ENCODE results near the gene ADIRF. TPM values are rescaled to one million over a fixed set of nuclear protein-coding genes. Genes with fewer than 3 reads are reported as not detected.
"Not testable (repeated sequence)": the region's sequence is repeated elsewhere in the genome, so short reads cannot be mapped to it uniquely, and the experiment has no call there.

The ADIRF gene
- total RNA-seq, 2 experiments from 2014 or later: not detected

DNA sequence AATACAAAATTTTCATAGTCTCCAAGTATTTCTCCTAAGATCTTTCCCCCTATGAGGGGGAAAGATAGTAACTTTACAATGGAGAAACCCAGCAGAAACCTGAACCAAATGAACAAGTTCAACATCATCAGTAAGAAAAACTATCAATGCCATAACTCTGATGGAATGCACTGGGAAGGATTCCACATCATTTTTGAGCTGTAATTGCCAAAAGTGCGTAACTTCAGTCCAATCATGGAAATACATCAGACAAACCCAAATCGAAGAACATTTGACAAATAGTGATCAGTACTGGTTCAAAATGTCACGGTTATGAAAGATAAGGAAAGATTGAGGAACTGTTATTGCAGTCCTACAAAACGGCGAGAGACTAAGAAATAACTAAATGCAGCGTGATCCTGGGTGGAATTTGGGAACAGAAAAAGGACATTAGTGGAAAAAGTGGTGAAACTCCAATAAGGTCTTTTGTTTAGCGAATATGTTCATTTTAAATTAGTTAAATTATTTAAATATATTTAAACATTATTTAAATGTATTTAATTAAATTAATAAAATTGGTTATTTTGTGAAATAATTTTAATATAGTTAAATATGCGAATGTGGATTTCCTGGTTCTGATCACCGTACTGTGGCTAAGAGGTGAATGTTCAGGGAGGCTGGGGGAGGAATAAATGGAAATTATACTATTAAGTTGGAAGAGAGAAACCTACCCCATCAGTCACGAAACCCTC lies 46.9 kb downstream of the ADIRF start:
- H3K27ac ChIP-seq (ENCODE audit: low read depth, low read length, poor library complexity, severe bottlenecking); CTCF ChIA-PET (ENCODE audit: unreplicated experiment); POLR2A ChIA-PET; H2AFZ ChIP-seq (ENCODE audit: low read length); H3K4me3 ChIP-seq (ENCODE audit: low read depth, low read length, poor library complexity, severe bottlenecking); BruUV-seq (replicated peaks); H4K20me1 ChIP-seq (ENCODE audit: insufficient read depth, low read length); intact Hi-C loops (cut with micrococcal nuclease; ENCODE audit: unreplicated experiment); H3K79me2 ChIP-seq (ENCODE audit: insufficient read depth, low read depth, low read length); DNase-seq (ENCODE audit: low spot score); H3K4me2 ChIP-seq (ENCODE audit: low read length); H3K9me3 ChIP-seq (ENCODE audit: low read length); H3K4me1 ChIP-seq (ENCODE audit: insufficient read depth, low read length, poor library complexity, severe bottlenecking); H3K36me3 ChIP-seq (ENCODE audit: insufficient read depth, low read length); H3K9me2 ChIP-seq (ENCODE audit: insufficient read depth, low read length): not testable (repeated sequence)

- H2AFZ ChIP-seq (ENCODE audit: low read length); H3K36me3 ChIP-seq (ENCODE audit: insufficient read depth, low read length); DNase-seq (ENCODE audit: low spot score); POLR2A ChIA-PET; H3K4me3 ChIP-seq (ENCODE audit: low read depth, low read length, poor library complexity, severe bottlenecking); H4K20me1 ChIP-seq (ENCODE audit: insufficient read depth, low read length); H3K9me2 ChIP-seq (ENCODE audit: insufficient read depth, low read length); H3K4me2 ChIP-seq (ENCODE audit: low read length); H3K27ac ChIP-seq (ENCODE audit: low read depth, low read length, poor library complexity, severe bottlenecking); H3K79me2 ChIP-seq (ENCODE audit: insufficient read depth, low read depth, low read length); CTCF ChIA-PET (ENCODE audit: unreplicated experiment); H3K9me3 ChIP-seq (ENCODE audit: low read length); intact Hi-C loops (cut with micrococcal nuclease; ENCODE audit: unreplicated experiment); H3K4me1 ChIP-seq (ENCODE audit: insufficient read depth, low read length, poor library complexity, severe bottlenecking); BruUV-seq (replicated peaks): not testable (repeated sequence)
Measured at GRCh38 chr10:87018127-87018526, 49.8 kb downstream of the ADIRF start.

GRCh38 chr10:87019066-87019465 lies 50.8 kb downstream of the ADIRF start:
- POLR2A ChIA-PET: interaction anchor here (0.5 kb wide), 1 partner anchor 23 kb away, joined by 3 read pairs; no protein-coding TSS in a partner anchor
- H2AFZ ChIP-seq (ENCODE audit: low read length); intact Hi-C loops (cut with micrococcal nuclease; ENCODE audit: unreplicated experiment): not testable (repeated sequence)

GRCh38 chr10:87019504-87019903 lies 51.2 kb downstream of the ADIRF start:
- CTCF ChIA-PET (ENCODE audit: unreplicated experiment); POLR2A ChIA-PET; H3K79me2 ChIP-seq (ENCODE audit: insufficient read depth, low read depth, low read length); DNase-seq (ENCODE audit: low spot score); H3K4me1 ChIP-seq (ENCODE audit: insufficient read depth, low read length, poor library complexity, severe bottlenecking); H3K4me2 ChIP-seq (ENCODE audit: low read length); intact Hi-C loops (cut with micrococcal nuclease; ENCODE audit: unreplicated experiment); H3K4me3 ChIP-seq (ENCODE audit: low read depth, low read length, poor library complexity, severe bottlenecking); H3K36me3 ChIP-seq (ENCODE audit: insufficient read depth, low read length); H3K9me2 ChIP-seq (ENCODE audit: insufficient read depth, low read length); H4K20me1 ChIP-seq (ENCODE audit: insufficient read depth, low read length); H3K27ac ChIP-seq (ENCODE audit: low read depth, low read length, poor library complexity, severe bottlenecking); BruUV-seq (replicated peaks); H3K9me3 ChIP-seq (ENCODE audit: low read length); H2AFZ ChIP-seq (ENCODE audit: low read length): not testable (repeated sequence)

More at GRCh38 chr10:87019066-87019465, 50.8 kb downstream of the ADIRF start:
- H3K27ac ChIP-seq (ENCODE audit: low read depth, low read length, poor library complexity, severe bottlenecking); CTCF ChIA-PET (ENCODE audit: unreplicated experiment); H3K9me2 ChIP-seq (ENCODE audit: insufficient read depth, low read length); H3K36me3 ChIP-seq (ENCODE audit: insufficient read depth, low read length); H4K20me1 ChIP-seq (ENCODE audit: insufficient read depth, low read length); DNase-seq (ENCODE audit: low spot score); BruUV-seq (replicated peaks); H3K79me2 ChIP-seq (ENCODE audit: insufficient read depth, low read depth, low read length); H3K4me3 ChIP-seq (ENCODE audit: low read depth, low read length, poor library complexity, severe bottlenecking); H3K9me3 ChIP-seq (ENCODE audit: low read length); H3K4me2 ChIP-seq (ENCODE audit: low read length); H3K4me1 ChIP-seq (ENCODE audit: insufficient read depth, low read length, poor library complexity, severe bottlenecking): not testable (repeated sequence)

DNA sequence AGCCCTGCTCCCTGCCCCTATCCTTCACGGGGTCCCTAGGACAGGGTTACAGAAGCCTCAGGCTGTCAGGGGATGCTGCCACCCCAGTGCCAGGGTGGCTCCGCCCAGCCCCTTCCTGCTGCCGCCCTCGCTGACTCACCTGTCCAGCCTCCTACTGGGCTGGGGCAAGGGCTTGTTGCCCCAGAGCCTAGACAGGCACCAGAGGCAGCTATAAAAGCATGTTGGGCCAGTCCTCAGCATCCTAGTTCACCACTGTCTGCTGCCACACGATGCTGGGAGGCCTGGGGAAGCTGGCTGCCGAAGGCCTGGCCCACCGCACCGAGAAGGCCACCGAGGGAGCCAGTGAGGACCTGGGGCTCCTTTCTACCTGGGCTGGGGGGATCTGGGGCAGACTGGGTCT lies 51.8 kb downstream of the ADIRF start, which contains the start of gene FAM25A:
FAM25A (plus strand) TSS at position 239 of the 400 bp plus-strand sequence; CDS start at position 270, 31 bp downstream.
- H3K36me3 ChIP-seq (ENCODE audit: insufficient read depth, low read length); H3K4me2 ChIP-seq (ENCODE audit: low read length); BruUV-seq (replicated peaks); CTCF ChIA-PET (ENCODE audit: unreplicated experiment); H3K27ac ChIP-seq (ENCODE audit: low read depth, low read length, poor library complexity, severe bottlenecking); H3K9me2 ChIP-seq (ENCODE audit: insufficient read depth, low read length); H3K9me3 ChIP-seq (ENCODE audit: low read length); H2AFZ ChIP-seq (ENCODE audit: low read length); H3K4me1 ChIP-seq (ENCODE audit: insufficient read depth, low read length, poor library complexity, severe bottlenecking); intact Hi-C loops (cut with micrococcal nuclease; ENCODE audit: unreplicated experiment); H3K79me2 ChIP-seq (ENCODE audit: insufficient read depth, low read depth, low read length); H3K4me3 ChIP-seq (ENCODE audit: low read depth, low read length, poor library complexity, severe bottlenecking); DNase-seq (ENCODE audit: low spot score); POLR2A ChIA-PET; H4K20me1 ChIP-seq (ENCODE audit: insufficient read depth, low read length): not testable (repeated sequence)
